GM19324 (cell line): ENCODE data around the gene ATXN2.
"Not testable (repeated sequence)": the region's sequence is repeated elsewhere in the genome, so short reads cannot be mapped to it uniquely, and the experiment has no call there.

Experiments used
- ATAC-seq: cut with Tn5 transposase; IDR thresholded peaks from one replicate; pipeline ENCODE4 v1.9.1; 2021; ENCODE audit warnings: mild to moderate bottlenecking, moderate library complexity; ENCODE audit not compliant: unreplicated experiment, low FRiP score

The ATXN2 gene

GRCh38 chr12:111406474-111407376, 192.4 kb downstream of the ATXN2 start:
- ATAC-seq = no peak

- peak; percentile 14 for ATAC-seq
Measured at GRCh38 chr12:111405859-111406473, 193.1 kb downstream of the ATXN2 start, which contains the start of gene SH2B3. Gene SH2B3, plus strand, starts transcription at chr12:111405923. Its CDS starts 12,223 bp downstream, at chr12:111418146.

GRCh38 chr12:111405149-111405858, 193.8 kb downstream of the ATXN2 start:
- ATAC-seq = peak; percentile 72

- no peak for ATAC-seq
Measured at GRCh38 chr12:111404362-111405148, 194.6 kb downstream of the ATXN2 start.

GRCh38 chr12:111402490-111402824, 196.7 kb downstream of the ATXN2 start:
- not testable (repeated sequence) for ATAC-seq
